Breast epithelium (tissue), 4 donors: ENCODE measurements around the gene SCEL. TPM values are rescaled to one million over a fixed set of nuclear protein-coding genes. Genes with fewer than 3 reads are reported as not detected.

Experiments used
- DNase-seq, 2 donors: peaks; one replicate each; pipeline ENCODE4 v3.0.0-alpha.2; 2019; ENCODE audit warnings: low spot score in 2 of 2
- H3K27ac ChIP-seq, 2 donors: fragments of 200-600 bp; sonication (generic) in 1 of 2; one replicate each; pipeline ENCODE4 v1.5.1; 2016 to 2019; ENCODE audit warnings: mild to moderate bottlenecking in 1 of 2
- H3K27me3 ChIP-seq, 2 donors: fragments of 200-600 bp; sonication (generic) in 1 of 2; one replicate each; pipeline versions ENCODE4 v1.5.1 to v1.6.0; 2017 to 2019; ENCODE audit warnings: control low read depth in 1 of 2, mild to moderate bottlenecking in 1 of 2
- H3K36me3 ChIP-seq: fragments of 200-600 bp; one replicate; pipeline ENCODE4 v1.5.1; 2019
- H3K4me1 ChIP-seq, 2 donors: fragments of 200-600 bp; sonication (generic); one replicate each; pipeline ENCODE4 v1.5.1; 2016 to 2019; ENCODE audit warnings: control low read depth in 1 of 2
- H3K4me3 ChIP-seq, 3 donors: fragments of 200-600 bp; sonication (generic); 1 replicate in 2 of 3; 2 replicates in 1 of 3; pipeline ENCODE4 v1.5.1; 2016 to 2019; ENCODE audit warnings: mild to moderate bottlenecking in 3 of 3, moderate library complexity in 2 of 3
- H3K9me3 ChIP-seq, 2 donors: fragments of 200-600 bp; sonication (generic) in 1 of 2; one replicate each; pipeline ENCODE4 v1.5.1; 2016 to 2019; ENCODE audit warnings: control low read depth in 1 of 2
- CTCF ChIP-seq, 3 donors: fragments of 450-650 bp; IDR thresholded peaks; one replicate each; pipeline ENCODE4 v1.5.1; 2016 to 2017; ENCODE audit warnings: antibody characterized with exemption in 3 of 3, mild to moderate bottlenecking in 3 of 3, moderate library complexity in 3 of 3
- POLR2A ChIP-seq: fragments of 450-650 bp; IDR thresholded peaks from one replicate; pipeline ENCODE4 v1.6.1; 2016; ENCODE audit warnings: antibody characterized with exemption, mild to moderate bottlenecking, moderate library complexity
- POLR2AphosphoS5 ChIP-seq, 3 donors: sonication (generic); formaldehyde crosslinking; IDR thresholded peaks; one replicate each; pipeline ENCODE4 v1.6.1; 2017; ENCODE audit warnings: antibody characterized with exemption in 3 of 3
- intact Hi-C: fragments of 100-400 bp; cut with DNase I; formaldehyde crosslinking; loops from one replicate; pipeline ENCODE4 v1.15.1; 2023; ENCODE audit warnings: low total_unique reads
- total RNA-seq, 3 donors: library from RNA; depleted of rRNA; stranded (reverse); fragments of >200 nt; gene quantifications; one replicate each; pipeline ENCODE4 v1.1.0, GENCODE V29; 2016

Gene SCEL
- total RNA-seq, 3 donors from 2014 or later: under 0.01 to 0.88 TPM; not detected in 1

DNA sequence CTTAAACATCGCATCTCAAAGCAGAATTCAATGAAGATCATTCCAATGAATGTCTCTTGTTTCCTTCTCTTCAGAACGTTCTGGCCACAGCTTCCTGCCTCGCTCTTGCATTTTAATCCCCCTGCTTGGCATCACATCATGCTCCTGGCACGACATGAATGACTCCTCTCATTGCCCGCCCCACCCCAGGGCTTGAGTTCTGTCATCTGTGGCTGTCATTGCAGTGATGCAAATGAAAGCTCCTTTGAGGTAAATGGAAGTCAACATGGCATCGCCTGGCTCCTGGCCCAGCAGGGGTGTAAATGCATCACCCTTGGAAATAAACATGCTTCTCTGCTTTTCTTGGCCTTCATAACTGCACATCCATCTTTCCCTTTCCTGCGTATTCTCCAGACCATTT, 48.6 kb downstream of the SCEL start:
- no peak for TF ChIP-seq POLR2A
- no peak for TF ChIP-seq POLR2AphosphoS5 (IDR thresholded peaks at IDR 0.05)
- no peak for TF ChIP-seq CTCF (IDR thresholded peaks at IDR 0.05)
- no peaks in the 10 kb centered on the region for H3K27me3 ChIP-seq
- peak in 1 of 2 donors; percentile 76 for DNase-seq
- H3K9me3 ChIP-seq: no peaks in the 10 kb centered on the region
- peak overlapping the region in 1 of 2 donors; percentile 3 for H3K27ac ChIP-seq
- H3K4me3 ChIP-seq: peak overlapping the region in 2 of 3 donors; percentile 6 to 22
- no peaks in the 10 kb centered on the region for H3K4me1 ChIP-seq
- H3K36me3 ChIP-seq: no peaks in the 10 kb centered on the region
- intact Hi-C loops: no loop called here

DNA sequence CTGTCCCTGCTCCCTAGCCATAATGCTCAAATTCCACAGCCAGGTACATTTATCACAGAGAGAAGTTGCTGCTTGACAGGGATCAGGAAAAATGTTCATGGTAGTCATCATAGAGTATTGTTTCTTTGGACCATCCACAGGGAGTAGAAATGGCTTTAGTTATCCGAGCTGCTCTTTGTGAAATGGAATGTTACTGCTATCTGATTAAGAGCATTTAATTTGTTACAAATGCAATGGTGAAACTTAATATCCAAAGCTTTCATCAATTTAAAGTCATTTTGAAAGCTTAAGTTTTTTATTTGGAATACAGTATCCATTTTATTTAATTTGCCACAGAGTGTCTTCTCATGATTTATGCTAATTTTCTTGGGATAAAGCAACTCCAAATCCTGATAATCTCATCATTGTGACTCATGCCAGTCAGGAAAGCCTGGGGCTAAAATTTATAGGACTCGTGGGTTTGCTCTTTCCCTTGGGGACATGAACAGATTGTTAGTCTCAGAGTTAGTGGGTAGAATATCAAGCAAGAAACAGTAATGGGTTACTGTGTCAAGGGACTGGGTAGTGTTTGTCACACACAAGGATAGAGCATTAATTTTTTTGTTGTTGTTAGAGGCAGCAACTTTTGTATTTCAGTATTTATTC, 59.8 kb downstream of the SCEL start:
- Histone ChIP-seq H3K4me3 (no peak overlapping the region), H3K36me3 (no peaks in the 10 kb centered on the region), H3K4me1 (no peaks in the 10 kb centered on the region), H3K27me3 (no peaks in the 10 kb centered on the region), H3K27ac (no peak overlapping the region), H3K9me3 (no peaks in the 10 kb centered on the region)
- TF ChIP-seq CTCF (IDR thresholded peaks at IDR 0.05) (no peak), POLR2A (no peak)
- DNase-seq: no peak
- intact Hi-C loops: no loop called here

DNA sequence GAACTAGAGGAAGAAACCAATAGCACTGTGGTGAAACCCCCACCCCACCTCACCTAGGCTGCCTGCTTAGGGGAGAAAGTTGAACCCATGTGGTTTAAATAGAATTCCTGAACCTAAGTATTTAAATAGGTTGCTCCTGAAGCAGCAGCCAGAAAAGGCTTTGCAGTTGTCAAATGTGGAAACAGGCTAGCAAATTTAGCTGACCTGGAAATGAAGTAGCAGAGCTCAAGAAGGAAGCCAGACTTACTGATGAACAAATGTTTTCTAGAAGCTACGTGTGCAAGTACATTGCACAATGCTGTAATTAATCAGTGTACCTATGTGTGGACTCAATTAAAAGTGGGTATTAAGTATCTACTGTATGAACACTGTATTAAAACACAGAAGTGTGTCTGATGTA, 61.3 kb downstream of the SCEL start:
- no peaks in the 10 kb centered on the region for H3K4me1 ChIP-seq
- no peak for DNase-seq
- H3K27me3 ChIP-seq: no peaks in the 10 kb centered on the region
- no peaks in the 10 kb centered on the region for H3K36me3 ChIP-seq
- TF ChIP-seq CTCF (IDR thresholded peaks at IDR 0.05) (no peak), POLR2A (no peak), POLR2AphosphoS5 (IDR thresholded peaks at IDR 0.05) (no peak)
- no peak overlapping the region for H3K27ac ChIP-seq
- H3K9me3 ChIP-seq: no peaks in the 10 kb centered on the region
- no peak overlapping the region for H3K4me3 ChIP-seq
- intact Hi-C loops: no loop called here

- H3K36me3 ChIP-seq: no peaks in the 10 kb centered on the region
- no peaks in the 10 kb centered on the region for H3K4me1 ChIP-seq
- no peaks in the 10 kb centered on the region for H3K27me3 ChIP-seq
- DNase-seq: no peak
- H3K4me3 ChIP-seq: no peak overlapping the region
- intact Hi-C loops: no loop called here
- H3K9me3 ChIP-seq: no peaks in the 10 kb centered on the region
- TF ChIP-seq POLR2AphosphoS5 (IDR thresholded peaks at IDR 0.05) (no peak), POLR2A (no peak), CTCF (IDR thresholded peaks at IDR 0.05) (no peak)
- H3K27ac ChIP-seq: no peak overlapping the region
Measured at GRCh38 chr13:77599351-77599750, 63.8 kb downstream of the SCEL start.

- Histone ChIP-seq H3K36me3 (no peaks in the 10 kb centered on the region), H3K4me1 (no peaks in the 10 kb centered on the region), H3K4me3 (no peak overlapping the region), H3K27me3 (no peaks in the 10 kb centered on the region), H3K27ac (no peak overlapping the region), H3K9me3 (no peaks in the 10 kb centered on the region)
- no peak for TF ChIP-seq CTCF (IDR thresholded peaks at IDR 0.05)
- no peak for TF ChIP-seq POLR2A
- no peak for TF ChIP-seq POLR2AphosphoS5 (IDR thresholded peaks at IDR 0.05)
- intact Hi-C loops: no loop called here
- no peak for DNase-seq
Measured at GRCh38 chr13:77600701-77601100, 65.2 kb downstream of the SCEL start.
